NCI-H1930 (cell line): Measurements from ENCODE around the gene SCN5A.

Source experiments
- DNase-seq, 2 experiments: peaks; one replicate each; lab custom pipeline; 2025; lab: John Stamatoyannopoulos, UW

Gene SCN5A

GRCh38 chr3:38600551-38600950, 48.9 kb downstream of the SCN5A start:
- DNase-seq = no peak

GRCh38 chr3:38599886-38600285, 49.6 kb downstream of the SCN5A start:
- DNase-seq = no peak

- no peak for DNase-seq
Measured at GRCh38 chr3:38598791-38599190, 50.7 kb downstream of the SCN5A start.

GRCh38 chr3:38597502-38598060, 51.9 kb downstream of the SCN5A start:
- no peak for DNase-seq

GRCh38 chr3:38595393-38595792, 54.1 kb downstream of the SCN5A start:
- no peak for DNase-seq

- DNase-seq = no peak
Measured at GRCh38 chr3:38590521-38590920, 59.0 kb downstream of the SCN5A start.

GRCh38 chr3:38588995-38589937, 60.2 kb downstream of the SCN5A start:
- no peak for DNase-seq

- DNase-seq = no peak
Measured at GRCh38 chr3:38588371-38588971, 61.0 kb downstream of the SCN5A start.

- no peak for DNase-seq
Measured at GRCh38 chr3:38587548-38588131, 61.8 kb downstream of the SCN5A start.

GRCh38 chr3:38586546-38587520, 62.7 kb downstream of the SCN5A start:
- no peak for DNase-seq

GRCh38 chr3:38585791-38586420, 63.6 kb downstream of the SCN5A start:
- DNase-seq = no peak

GRCh38 chr3:38583688-38584087, 65.8 kb downstream of the SCN5A start:
- DNase-seq = no peak

GRCh38 chr3:38582941-38583645, 66.4 kb downstream of the SCN5A start:
- no peak for DNase-seq

- DNase-seq = no peak
Measured at GRCh38 chr3:38582316-38582715, 67.2 kb downstream of the SCN5A start.

GRCh38 chr3:38581774-38582173, 67.7 kb downstream of the SCN5A start:
- no peak for DNase-seq

- DNase-seq = no peak
Measured at GRCh38 chr3:38580450-38581382, 68.8 kb downstream of the SCN5A start.

- no peak for DNase-seq
Measured at GRCh38 chr3:38579551-38580449, 69.7 kb downstream of the SCN5A start.

GRCh38 chr3:38579141-38579540, 70.3 kb downstream of the SCN5A start:
- DNase-seq = no peak
